Measurements from ENCODE around the gene WDR37. TPM values are rescaled to one million over a fixed set of nuclear protein-coding genes. Genes with fewer than 3 reads are reported as not detected.

The WDR37 gene
- total RNA-seq, 1 experiment from 2014 or later, result 10.4 TPM

DNA sequence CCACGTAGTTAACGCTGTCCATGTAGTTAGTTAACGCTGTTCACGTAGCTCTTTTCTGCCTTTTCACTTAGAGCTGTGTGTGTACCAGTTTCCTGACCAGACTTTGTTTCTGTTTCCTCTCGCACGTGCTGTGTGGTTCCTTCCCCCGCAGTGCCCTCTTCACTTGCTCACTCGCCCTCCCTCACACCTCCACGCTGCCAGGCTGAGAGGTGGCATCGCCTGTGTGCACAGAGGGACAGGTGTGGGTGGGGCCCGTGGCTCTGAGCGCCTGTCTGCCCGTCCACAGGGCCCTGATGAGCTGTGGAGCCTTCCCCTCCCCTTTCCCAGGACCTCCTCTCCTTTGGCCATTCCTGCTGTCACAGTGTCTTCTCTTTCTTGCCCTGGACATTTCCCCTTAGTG is 30.6 kb downstream of the WDR37 start (continued):
- TF ChIP-seq, protein P1, sequence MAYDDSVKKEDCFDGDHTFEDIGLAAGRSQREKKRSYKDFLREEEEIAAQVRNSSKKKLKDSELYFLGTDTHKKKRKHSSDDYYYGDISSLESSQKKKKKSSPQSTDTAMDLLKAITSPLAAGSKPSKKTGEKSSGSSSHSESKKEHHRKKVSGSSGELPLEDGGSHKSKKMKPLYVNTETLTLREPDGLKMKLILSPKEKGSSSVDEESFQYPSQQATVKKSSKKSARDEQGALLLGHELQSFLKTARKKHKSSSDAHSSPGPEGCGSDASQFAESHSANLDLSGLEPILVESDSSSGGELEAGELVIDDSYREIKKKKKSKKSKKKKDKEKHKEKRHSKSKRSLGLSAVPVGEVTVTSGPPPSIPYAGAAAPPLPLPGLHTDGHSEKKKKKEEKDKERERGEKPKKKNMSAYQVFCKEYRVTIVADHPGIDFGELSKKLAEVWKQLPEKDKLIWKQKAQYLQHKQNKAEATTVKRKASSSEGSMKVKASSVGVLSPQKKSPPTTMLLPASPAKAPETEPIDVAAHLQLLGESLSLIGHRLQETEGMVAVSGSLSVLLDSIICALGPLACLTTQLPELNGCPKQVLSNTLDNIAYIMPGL (CRISPR knock-in tag; IDR thresholded peaks at IDR 0.05), result no peak
- TF ChIP-seq ATF1 (CRISPR knock-in tag; IDR thresholded peaks at IDR 0.05) (no peak), FOXP1 (CRISPR knock-in tag; IDR thresholded peaks at IDR 0.05; ENCODE audit: borderline replicate concordance) (no peak)
- TF ChIP-seq, protein P2, sequence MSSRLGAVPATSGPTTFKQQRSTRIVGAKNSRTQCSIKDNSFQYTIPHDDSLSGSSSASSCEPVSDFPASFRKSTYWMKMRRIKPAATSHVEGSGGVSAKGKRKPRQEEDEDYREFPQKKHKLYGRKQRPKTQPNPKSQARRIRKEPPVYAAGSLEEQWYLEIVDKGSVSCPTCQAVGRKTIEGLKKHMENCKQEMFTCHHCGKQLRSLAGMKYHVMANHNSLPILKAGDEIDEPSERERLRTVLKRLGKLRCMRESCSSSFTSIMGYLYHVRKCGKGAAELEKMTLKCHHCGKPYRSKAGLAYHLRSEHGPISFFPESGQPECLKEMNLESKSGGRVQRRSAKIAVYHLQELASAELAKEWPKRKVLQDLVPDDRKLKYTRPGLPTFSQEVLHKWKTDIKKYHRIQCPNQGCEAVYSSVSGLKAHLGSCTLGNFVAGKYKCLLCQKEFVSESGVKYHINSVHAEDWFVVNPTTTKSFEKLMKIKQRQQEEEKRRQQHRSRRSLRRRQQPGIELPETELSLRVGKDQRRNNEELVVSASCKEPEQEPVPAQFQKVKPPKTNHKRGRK (CRISPR knock-in tag; IDR thresholded peaks at IDR 0.05; ENCODE audit: borderline replicate concordance), result no peak

GRCh38 chr10:1089017-1089689 is 33.0 kb downstream of the WDR37 start:
- ChIA-PET CTCF (no interaction called here), POLR2A (no interaction called here)
- peak overlapping the region; percentile 2; the same call in 1 of the 2 replicates for H3K27ac Mint-ChIP-seq
- peaks cover 43% of the 10 kb centered on the region for H3K36me3 Mint-ChIP-seq
- TF ChIP-seq, protein P3, sequence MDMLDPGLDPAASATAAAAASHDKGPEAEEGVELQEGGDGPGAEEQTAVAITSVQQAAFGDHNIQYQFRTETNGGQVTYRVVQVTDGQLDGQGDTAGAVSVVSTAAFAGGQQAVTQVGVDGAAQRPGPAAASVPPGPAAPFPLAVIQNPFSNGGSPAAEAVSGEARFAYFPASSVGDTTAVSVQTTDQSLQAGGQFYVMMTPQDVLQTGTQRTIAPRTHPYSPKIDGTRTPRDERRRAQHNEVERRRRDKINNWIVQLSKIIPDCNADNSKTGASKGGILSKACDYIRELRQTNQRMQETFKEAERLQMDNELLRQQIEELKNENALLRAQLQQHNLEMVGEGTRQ (CRISPR knock-in tag; IDR thresholded peaks at IDR 0.05), result no peak
- no peak for TF ChIP-seq ZBTB21 (CRISPR knock-in tag; IDR thresholded peaks at IDR 0.05; ENCODE audit: borderline replicate concordance)
- TF ChIP-seq AR (CRISPR knock-in tag; IDR thresholded peaks at IDR 0.05), result no peak
- no peak for DNase-seq (ENCODE audit: low spot score)
- no peaks in the 10 kb centered on the region for H3K27me3 Mint-ChIP-seq (ENCODE audit: low read depth)
- no peak overlapping the region for H3K4me3 Mint-ChIP-seq
- no peak for ATAC-seq
- no peaks in the 10 kb centered on the region for H3K4me1 Mint-ChIP-seq
- H3K9me3 Mint-ChIP-seq, result no peaks in the 10 kb centered on the region

GRCh38 chr10:1090696-1091095 is 34.5 kb downstream of the WDR37 start:
- ChIA-PET CTCF (interaction anchor here (1.7 kb wide), 1 partner anchor 19 kb away, joined by 6 read pairs; no protein-coding TSS in a partner anchor), POLR2A (no interaction called here)
- ATAC-seq (no peak), DNase-seq (ENCODE audit: low spot score) (no peak)
- Mint-ChIP-seq H3K27me3 (ENCODE audit: low read depth) (no peaks in the 10 kb centered on the region), H3K27ac (no peak overlapping the region; the same call in 1 of the 2 replicates), H3K4me3 (no peak overlapping the region), H3K36me3 (peaks cover 37% of the 10 kb centered on the region), H3K4me1 (no peaks in the 10 kb centered on the region), H3K9me3 (no peaks in the 10 kb centered on the region)
- TF ChIP-seq SMAD3 (CRISPR knock-in tag; IDR thresholded peaks at IDR 0.05; ENCODE audit: borderline replicate concordance), result no peak
- TF ChIP-seq, protein P4, sequence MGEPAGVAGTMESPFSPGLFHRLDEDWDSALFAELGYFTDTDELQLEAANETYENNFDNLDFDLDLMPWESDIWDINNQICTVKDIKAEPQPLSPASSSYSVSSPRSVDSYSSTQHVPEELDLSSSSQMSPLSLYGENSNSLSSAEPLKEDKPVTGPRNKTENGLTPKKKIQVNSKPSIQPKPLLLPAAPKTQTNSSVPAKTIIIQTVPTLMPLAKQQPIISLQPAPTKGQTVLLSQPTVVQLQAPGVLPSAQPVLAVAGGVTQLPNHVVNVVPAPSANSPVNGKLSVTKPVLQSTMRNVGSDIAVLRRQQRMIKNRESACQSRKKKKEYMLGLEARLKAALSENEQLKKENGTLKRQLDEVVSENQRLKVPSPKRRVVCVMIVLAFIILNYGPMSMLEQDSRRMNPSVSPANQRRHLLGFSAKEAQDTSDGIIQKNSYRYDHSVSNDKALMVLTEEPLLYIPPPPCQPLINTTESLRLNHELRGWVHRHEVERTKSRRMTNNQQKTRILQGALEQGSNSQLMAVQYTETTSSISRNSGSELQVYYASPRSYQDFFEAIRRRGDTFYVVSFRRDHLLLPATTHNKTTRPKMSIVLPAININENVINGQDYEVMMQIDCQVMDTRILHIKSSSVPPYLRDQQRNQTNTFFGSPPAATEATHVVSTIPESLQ (CRISPR knock-in tag; IDR thresholded peaks at IDR 0.05), result no peak
- TF ChIP-seq, protein P5, sequence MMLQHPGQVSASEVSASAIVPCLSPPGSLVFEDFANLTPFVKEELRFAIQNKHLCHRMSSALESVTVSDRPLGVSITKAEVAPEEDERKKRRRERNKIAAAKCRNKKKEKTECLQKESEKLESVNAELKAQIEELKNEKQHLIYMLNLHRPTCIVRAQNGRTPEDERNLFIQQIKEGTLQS (CRISPR knock-in tag; conservative IDR thresholded peaks at IDR 0.05), result no peak
- TF ChIP-seq NFYB (CRISPR knock-in tag; conservative IDR thresholded peaks at IDR 0.05; ENCODE audit: low read depth), result no peak
- no peak for TF ChIP-seq GABPB1 (CRISPR knock-in tag; IDR thresholded peaks at IDR 0.05)
- no peak for TF ChIP-seq NR3C1 (CRISPR knock-in tag; conservative IDR thresholded peaks at IDR 0.05; ENCODE audit: low read depth)
- TF ChIP-seq, protein P6, sequence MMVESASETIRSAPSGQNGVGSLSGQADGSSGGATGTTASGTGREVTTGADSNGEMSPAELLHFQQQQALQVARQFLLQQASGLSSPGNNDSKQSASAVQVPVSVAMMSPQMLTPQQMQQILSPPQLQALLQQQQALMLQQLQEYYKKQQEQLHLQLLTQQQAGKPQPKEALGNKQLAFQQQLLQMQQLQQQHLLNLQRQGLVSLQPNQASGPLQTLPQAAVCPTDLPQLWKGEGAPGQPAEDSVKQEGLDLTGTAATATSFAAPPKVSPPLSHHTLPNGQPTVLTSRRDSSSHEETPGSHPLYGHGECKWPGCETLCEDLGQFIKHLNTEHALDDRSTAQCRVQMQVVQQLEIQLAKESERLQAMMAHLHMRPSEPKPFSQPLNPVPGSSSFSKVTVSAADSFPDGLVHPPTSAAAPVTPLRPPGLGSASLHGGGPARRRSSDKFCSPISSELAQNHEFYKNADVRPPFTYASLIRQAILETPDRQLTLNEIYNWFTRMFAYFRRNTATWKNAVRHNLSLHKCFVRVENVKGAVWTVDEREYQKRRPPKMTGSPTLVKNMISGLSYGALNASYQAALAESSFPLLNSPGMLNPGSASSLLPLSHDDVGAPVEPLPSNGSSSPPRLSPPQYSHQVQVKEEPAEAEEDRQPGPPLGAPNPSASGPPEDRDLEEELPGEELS (CRISPR knock-in tag; IDR thresholded peaks at IDR 0.05), result no peak
- TF ChIP-seq PREB (CRISPR knock-in tag; IDR thresholded peaks at IDR 0.05; ENCODE audit: borderline replicate concordance), result no peak

Data from WTC11 (cell line).